Urothelium cell line (cell line): Measurements from ENCODE around the gene MAT2B.

Source experiments
- DNase-seq: peaks from one replicate; pipeline ENCODE4 v3.0.0; 2011; ENCODE audit warnings: low spot score, mixed read lengths
- FAIRE-seq: peaks from 2 replicates; lab custom pipeline; 2011; peaks lifted over from hg19 to GRCh38; lab: Jason Lieb, UNC

MAT2B gene

DNA sequence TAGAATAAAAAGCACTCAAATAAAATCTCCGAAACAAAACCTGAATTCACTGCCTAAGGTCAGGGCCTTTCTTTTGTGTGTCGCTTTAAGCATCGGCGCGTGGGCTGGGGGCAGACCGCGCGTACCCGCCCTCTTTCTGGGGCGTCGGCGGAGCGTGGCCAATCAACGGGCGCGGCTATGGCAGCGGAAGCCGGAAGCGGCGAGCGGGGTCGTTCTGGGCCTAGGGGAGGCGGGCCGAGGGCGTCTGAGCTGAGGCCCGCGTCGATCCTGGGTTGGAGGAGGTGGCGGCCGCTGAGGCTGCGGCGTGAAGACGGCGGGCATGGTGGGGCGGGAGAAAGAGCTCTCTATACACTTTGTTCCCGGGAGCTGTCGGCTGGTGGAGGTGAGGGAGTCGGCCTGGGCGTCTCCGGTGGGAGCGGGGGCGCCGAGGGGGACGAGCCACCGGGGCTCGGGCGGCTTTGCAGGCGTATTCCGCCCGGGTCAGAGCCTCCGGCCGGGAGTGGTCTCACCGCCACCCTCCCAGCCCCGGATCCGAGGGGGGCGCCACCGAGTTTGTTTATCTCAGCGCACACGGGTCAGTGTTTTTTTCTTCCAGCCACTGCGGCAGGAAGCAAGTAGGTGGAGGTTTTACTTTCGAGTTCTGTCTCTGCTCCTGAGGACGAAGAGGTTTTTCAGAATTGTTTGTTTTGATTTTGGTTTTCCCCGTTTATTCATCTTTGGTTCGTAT is at the start of gene MAT2B:
Gene MAT2B, plus strand, starts transcription at position 252 of the 727 bp plus-strand sequence. Its CDS starts 68 bp downstream, at position 320.
- peak; percentile 23 for FAIRE-seq

GRCh38 chr5:163456029-163456589 is 49.3 kb upstream of the MAT2B start:
- FAIRE-seq: no peak
- no peak for DNase-seq

More for the DNA sequence above, at the start of gene MAT2B:
- peak; percentile 95 for DNase-seq

DNA sequence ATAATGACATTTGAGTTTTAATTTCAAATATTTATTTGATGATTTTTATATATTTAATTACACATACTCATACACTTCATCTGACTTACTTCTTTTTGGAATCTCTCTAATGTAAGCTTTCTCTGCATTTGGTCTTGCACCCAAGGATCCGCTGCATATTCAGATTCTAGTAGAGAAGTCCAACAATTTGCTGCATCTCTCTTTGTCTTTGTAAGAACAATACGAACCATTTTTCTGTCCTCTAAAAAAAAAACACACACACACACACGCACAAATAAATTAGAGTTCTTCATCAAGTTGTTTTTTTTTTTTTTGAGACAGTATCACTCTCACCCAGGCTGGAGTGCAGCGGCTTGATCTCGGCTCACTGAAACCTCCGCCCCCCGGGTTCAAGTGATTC is 48.6 kb upstream of the MAT2B start:
- no peak for DNase-seq
- FAIRE-seq: no peak

DNA sequence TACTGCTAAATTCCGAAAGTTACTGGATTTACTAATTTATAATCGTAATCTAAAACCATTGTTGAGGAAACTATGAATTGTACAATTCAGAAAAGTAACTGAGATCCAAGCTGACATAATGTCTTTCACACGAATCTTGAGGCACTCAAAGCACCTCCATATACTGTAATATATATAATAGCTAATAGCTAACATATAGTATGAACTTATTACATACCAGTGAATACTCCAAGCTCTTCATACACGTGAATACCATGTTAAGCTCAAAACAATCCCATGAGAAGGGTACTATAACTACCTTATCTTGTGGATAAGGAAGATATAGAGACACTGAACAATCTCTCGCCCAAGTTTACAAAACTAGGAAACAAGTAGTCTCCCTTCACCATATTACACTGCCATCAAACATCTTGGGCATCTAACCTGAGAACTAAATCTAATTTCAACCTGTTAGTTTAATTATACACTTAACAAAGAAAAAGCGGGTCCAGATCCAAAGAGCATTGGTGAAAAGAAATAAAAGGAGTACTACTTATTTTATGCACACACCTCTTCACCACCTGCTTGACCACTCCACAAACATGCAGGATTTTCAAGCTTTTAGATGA is 46.5 kb upstream of the MAT2B start:
- DNase-seq (no peak), FAIRE-seq (no peak)

- DNase-seq: no peak
- FAIRE-seq: no peak
These were observed 46.0 kb upstream of the MAT2B start for GRCh38 chr5:163459462-163459818.

DNA sequence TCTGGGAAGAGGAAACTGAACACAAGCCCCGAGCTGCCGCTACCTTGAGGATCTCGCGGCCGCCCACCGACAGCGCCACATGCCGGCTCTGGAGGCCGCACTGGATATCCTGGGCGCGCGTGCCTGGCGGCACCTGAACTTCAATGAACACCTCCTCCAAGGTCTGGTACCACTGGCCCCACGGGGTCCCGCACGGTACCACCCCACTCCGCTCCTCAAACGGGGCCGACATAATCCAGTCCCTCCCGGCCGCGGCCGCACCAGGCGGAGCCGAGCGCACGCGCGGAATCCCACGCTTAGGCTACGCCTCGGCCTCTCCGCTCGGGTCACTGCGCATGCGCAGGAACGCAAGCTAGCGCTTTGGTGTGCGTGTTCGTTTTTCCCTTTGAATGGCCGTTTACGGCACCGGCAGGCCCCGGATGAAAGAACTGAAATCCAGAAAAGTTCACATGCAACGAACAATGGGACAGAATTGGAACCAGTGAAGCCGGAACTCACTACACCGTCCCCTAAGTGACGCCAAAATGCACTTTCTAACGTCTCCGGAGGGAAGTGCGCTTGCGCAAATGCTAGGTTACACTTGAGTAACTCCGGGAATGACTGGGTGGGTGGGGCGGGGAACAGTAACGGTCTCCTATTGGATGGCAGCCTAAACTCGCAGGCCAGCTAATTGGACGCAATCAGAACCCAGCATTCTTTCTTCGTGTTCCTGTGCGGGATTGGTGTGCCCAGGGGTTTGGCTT is 45.4 kb upstream of the MAT2B start, which contains the start of gene NUDCD2:
Gene NUDCD2, minus strand, starts transcription at position 284 of the 743 bp plus-strand sequence. Its CDS starts 52 bp downstream, at position 232.
- peak; percentile 91 for DNase-seq
- FAIRE-seq: no peak

- no peak for DNase-seq
- FAIRE-seq: no peak
These were observed 44.8 kb upstream of the MAT2B start, which contains the start of gene HMMR for GRCh38 chr5:163460562-163461171. TSS of gene HMMR (plus strand) at chr5:163460632. CDS start at chr5:163460693, 61 bp downstream.

GRCh38 chr5:163463063-163463435 is 42.4 kb upstream of the MAT2B start:
- no peak for DNase-seq
- FAIRE-seq: no peak

- no peak for DNase-seq
- FAIRE-seq: no peak
These were observed 37.7 kb upstream of the MAT2B start for GRCh38 chr5:163467682-163468081.

DNA sequence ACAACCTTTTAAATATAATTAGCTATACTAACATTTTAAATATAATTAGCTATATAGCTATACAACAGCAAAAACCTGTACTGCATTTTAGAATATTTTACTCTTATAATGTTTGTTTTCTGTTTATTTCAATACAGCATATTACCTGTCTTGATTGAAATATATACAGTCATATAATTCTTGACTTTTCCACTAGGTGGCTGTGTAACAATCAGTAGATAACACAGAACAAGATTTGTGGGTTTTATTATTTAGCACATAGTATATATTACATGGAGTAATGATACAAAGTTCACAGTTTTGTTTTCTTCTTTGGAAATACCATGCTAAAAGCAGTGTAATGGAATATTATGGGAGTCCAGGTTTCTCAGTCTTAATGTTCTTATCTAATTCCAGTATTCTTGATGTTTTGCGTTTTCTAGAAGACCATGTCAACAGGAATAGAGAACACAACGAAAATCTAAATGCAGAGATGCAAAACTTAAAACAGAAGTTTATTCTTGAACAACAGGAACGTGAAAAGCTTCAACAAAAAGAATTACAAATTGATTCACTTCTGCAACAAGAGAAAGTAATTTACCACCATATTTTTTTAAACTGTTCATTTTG is 31.7 kb upstream of the MAT2B start:
- no peak for DNase-seq
- FAIRE-seq: no peak

DNA sequence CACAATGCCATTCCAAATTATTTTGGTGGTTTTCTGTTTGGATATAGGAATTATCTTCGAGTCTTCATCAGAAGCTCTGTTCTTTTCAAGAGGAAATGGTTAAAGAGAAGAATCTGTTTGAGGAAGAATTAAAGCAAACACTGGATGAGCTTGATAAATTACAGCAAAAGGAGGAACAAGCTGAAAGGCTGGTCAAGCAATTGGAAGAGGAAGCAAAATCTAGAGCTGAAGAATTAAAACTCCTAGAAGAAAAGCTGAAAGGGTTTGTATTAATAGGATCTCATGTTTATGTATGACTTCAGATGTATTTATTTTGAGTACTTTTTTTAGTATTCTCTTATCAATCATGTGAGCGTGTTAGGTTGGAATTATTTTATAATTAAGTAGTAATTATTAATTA is 30.0 kb upstream of the MAT2B start:
- FAIRE-seq: no peak
- no peak for DNase-seq

GRCh38 chr5:163478126-163478981 is 27.1 kb upstream of the MAT2B start:
- no peak for FAIRE-seq

GRCh38 chr5:163478982-163479271 is 26.5 kb upstream of the MAT2B start:
- FAIRE-seq (no peak), DNase-seq (no peak)

More at GRCh38 chr5:163478126-163478981, 27.1 kb upstream of the MAT2B start:
- DNase-seq: no peak

- FAIRE-seq (no peak), DNase-seq (no peak)
These were observed 16.2 kb upstream of the MAT2B start for GRCh38 chr5:163489055-163489744.

- DNase-seq (no peak), FAIRE-seq (no peak)
These were observed 15.7 kb upstream of the MAT2B start for GRCh38 chr5:163489745-163490075.

DNA sequence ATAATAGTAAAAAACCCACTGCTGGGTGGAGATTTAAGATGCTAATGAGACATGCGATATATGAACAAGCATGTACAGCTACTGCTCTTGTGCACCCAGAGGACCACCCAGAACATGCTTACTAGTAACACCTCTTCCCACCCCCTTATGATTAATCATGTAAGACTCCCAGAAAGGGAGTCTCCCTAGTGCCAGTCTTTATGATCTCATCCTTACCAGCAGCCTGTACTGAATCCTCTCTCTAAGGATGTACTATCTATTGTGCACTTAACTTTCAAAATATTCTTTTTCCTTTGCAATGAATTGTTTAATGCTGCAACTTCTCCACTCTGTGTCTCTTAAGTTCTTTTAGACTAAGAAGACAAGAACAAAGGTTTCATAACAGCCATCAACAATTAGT is 9.1 kb upstream of the MAT2B start:
- DNase-seq: no peak
- FAIRE-seq: no peak

- FAIRE-seq (no peak), DNase-seq (no peak)
These were observed 8.1 kb upstream of the MAT2B start for GRCh38 chr5:163497315-163497714.

GRCh38 chr5:163498886-163499285 is 6.5 kb upstream of the MAT2B start:
- no peak for DNase-seq
- no peak for FAIRE-seq

- FAIRE-seq: no peak
- DNase-seq: no peak
These were observed 2.9 kb upstream of the MAT2B start for GRCh38 chr5:163502521-163502920.
